ENCODE measurements around the gene OR7A10. TPM values are rescaled to one million over a fixed set of nuclear protein-coding genes. Genes with fewer than 3 reads are reported as not detected.

Gene OR7A10
- total RNA-seq (2021) (not detected in 3 replicates), Bru-seq, nascent RNA (not detected)
- long read RNA-seq, experiment 1 = 0 reads
- long read RNA-seq, experiment 2 = 0 reads
- long read RNA-seq, experiment 3 = 0 reads

GRCh38 chr19:14848822-14849221 lies at the start of gene OR7A10:
OR7A10 (minus strand) TSS chr19:14848922; CDS start chr19:14841877, 7,045 bp downstream.
- Mint-ChIP-seq H3K27ac (no peak within 1 kb of the TSS), H3K36me3 (no peaks in the 10 kb centered on the region), H3K4me1 (no peaks in the 10 kb centered on the region), H3K4me3 (no peak within 1 kb of the TSS), H3K27me3 (ENCODE audit: low read depth) (peaks cover 18% of the 10 kb centered on the region), H3K9me3 (peaks cover 9% of the 10 kb centered on the region)
- CTCF ChIA-PET = no interaction called here
- POLR2A ChIA-PET = no interaction called here
- ATAC-seq (no peak), DNase-seq (ENCODE audit: low spot score) (no peak)
- TF ChIP-seq ETV6 (CRISPR knock-in tag; IDR thresholded peaks at IDR 0.05) (no peak), JUN (CRISPR knock-in tag; IDR thresholded peaks at IDR 0.05) (no peak)

- Mint-ChIP-seq H3K4me1 (0 out of 2 replicates have a peak, but pooled peaks cover 5% of the 10 kb centered on the region), H3K4me3 (no peak overlapping the region), H3K27me3 (ENCODE audit: low read depth) (peaks cover 10% of the 10 kb centered on the region), H3K36me3 (no peaks in the 10 kb centered on the region), H3K9me3 (peaks cover 8% of the 10 kb centered on the region), H3K27ac (no peak overlapping the region)
- TF ChIP-seq AFF4 (CRISPR knock-in tag; IDR thresholded peaks at IDR 0.05; ENCODE audit: borderline replicate concordance) (no peak), KAT7 (CRISPR knock-in tag; IDR thresholded peaks at IDR 0.05; ENCODE audit: borderline replicate concordance) (no peak), ZSCAN18 (CRISPR knock-in tag; IDR thresholded peaks at IDR 0.05) (no peak), ZNF671 (CRISPR knock-in tag; IDR thresholded peaks at IDR 0.05) (no peak), ZNF138 (CRISPR knock-in tag; conservative IDR thresholded peaks at IDR 0.05) (no peak), ERG (CRISPR knock-in tag; IDR thresholded peaks at IDR 0.05) (no peak)
- no peak for DNase-seq (ENCODE audit: low spot score)
- no peak for ATAC-seq
- ChIA-PET POLR2A (no interaction called here), CTCF (interaction anchor here (0.7 to 2.1 kb wide), 4 partner anchors 105 to 319 kb away, joined by 3 to 12 read pairs (median 6); partner anchors contain the start of gene NDUFB7)
Measured at GRCh38 chr19:14890643-14891379, 42.1 kb upstream of the OR7A10 start.

GRCh38 chr19:14889994-14890642 lies 41.4 kb upstream of the OR7A10 start:
- H3K27me3 Mint-ChIP-seq (ENCODE audit: low read depth) = peaks cover 11% of the 10 kb centered on the region
- DNase-seq (ENCODE audit: low spot score) = no peak
- ATAC-seq = no peak
- 0 out of 2 replicates have a peak, but pooled peaks cover 5% of the 10 kb centered on the region for H3K4me1 Mint-ChIP-seq
- no peaks in the 10 kb centered on the region for H3K36me3 Mint-ChIP-seq
- H3K4me3 Mint-ChIP-seq = no peak overlapping the region
- CTCF ChIA-PET = interaction anchor here (0.7 to 2.1 kb wide), 4 partner anchors 104 to 318 kb away, joined by 3 to 12 read pairs (median 6); partner anchors contain the start of gene NDUFB7
- POLR2A ChIA-PET = no interaction called here
- no peak overlapping the region for H3K27ac Mint-ChIP-seq
- peaks cover 8% of the 10 kb centered on the region for H3K9me3 Mint-ChIP-seq
- TF ChIP-seq NFYB (CRISPR knock-in tag; conservative IDR thresholded peaks at IDR 0.05; ENCODE audit: low read depth) = no peak
- no peak for TF ChIP-seq NFE2L1 (CRISPR knock-in tag; IDR thresholded peaks at IDR 0.05)
- TF ChIP-seq ATF2 (CRISPR knock-in tag; IDR thresholded peaks at IDR 0.05; ENCODE audit: borderline replicate concordance, low read depth) = no peak
- no peak for TF ChIP-seq STAT6 (CRISPR knock-in tag; conservative IDR thresholded peaks at IDR 0.05; ENCODE audit: low read depth)
- TF ChIP-seq ZNF232 (CRISPR knock-in tag; IDR thresholded peaks at IDR 0.05) = no peak
- no peak for TF ChIP-seq CTCF (IDR thresholded peaks at IDR 0.05)
- no peak for TF ChIP-seq TEAD4 (CRISPR knock-in tag; IDR thresholded peaks at IDR 0.05)
- no peak for TF ChIP-seq KAT7 (CRISPR knock-in tag; IDR thresholded peaks at IDR 0.05; ENCODE audit: borderline replicate concordance)
- TF ChIP-seq TP53 (CRISPR knock-in tag; IDR thresholded peaks at IDR 0.05) = no peak
- TF ChIP-seq OVOL2 (CRISPR knock-in tag; IDR thresholded peaks at IDR 0.05; ENCODE audit: borderline replicate concordance) = no peak
